ENCODE measurements around the gene FAM181A. TPM values are rescaled to one million over a fixed set of nuclear protein-coding genes. Genes with fewer than 3 reads are reported as not detected.

FAM181A gene
- total and polyA plus RNA-seq, 4 experiments from 2014 or later: not detected

GRCh38 chr14:93950948-93951634 is 23.9 kb downstream of the FAM181A start:
- ChIA-PET CTCF (ENCODE audit: partially characterized antibody) (interaction anchor here (3.1 to 39.2 kb wide), 3 partner anchors 2 to 53 kb away, joined by 10 to 1377 read pairs (median 1377); partner anchors contain the start of gene ASB2), POLR2A (ENCODE audit: partially characterized antibody) (interaction anchor here (1.1 to 15.6 kb wide), 4 partner anchors 11 to 27 kb away, joined by 3 to 469 read pairs (median 34); partner anchors contain the start of gene ASB2)
- intact Hi-C loops (cut with micrococcal nuclease): no loop called here
- H3K4me1 Mint-ChIP-seq: peaks cover 22 to 45% (median 36%) of the 10 kb centered on the region in 4 donors
- peaks cover 43% of the 10 kb centered on the region for H3K4me1 ChIP-seq (ENCODE audit: insufficient read depth, low read length)
- no peak for DNase-seq
- H3K27me3 ChIP-seq (ENCODE audit: insufficient read depth, low read length): no peaks in the 10 kb centered on the region
- no peak overlapping the region for H3K4me3 Mint-ChIP-seq
- no peaks in the 10 kb centered on the region for H3K9me3 Mint-ChIP-seq
- H3K27ac ChIP-seq (ENCODE audit: low read depth, low read length): no peak overlapping the region
- no peaks in the 10 kb centered on the region for H3K9me3 ChIP-seq (ENCODE audit: control insufficient read depth in 1 of 2, low read length in 2 of 2)
- no peaks in the 10 kb centered on the region for H3K27me3 Mint-ChIP-seq
- no peak overlapping the region for H3K4me3 ChIP-seq (ENCODE audit: low read length in 2 of 2)
- peaks cover 0 to 13% of the 10 kb centered on the region in 2 donors for H3K36me3 Mint-ChIP-seq
- no peak overlapping the region for H3K27ac Mint-ChIP-seq
- H3K36me3 ChIP-seq (ENCODE audit: insufficient read depth, low read length): peaks cover 5% of the 10 kb centered on the region

DNA sequence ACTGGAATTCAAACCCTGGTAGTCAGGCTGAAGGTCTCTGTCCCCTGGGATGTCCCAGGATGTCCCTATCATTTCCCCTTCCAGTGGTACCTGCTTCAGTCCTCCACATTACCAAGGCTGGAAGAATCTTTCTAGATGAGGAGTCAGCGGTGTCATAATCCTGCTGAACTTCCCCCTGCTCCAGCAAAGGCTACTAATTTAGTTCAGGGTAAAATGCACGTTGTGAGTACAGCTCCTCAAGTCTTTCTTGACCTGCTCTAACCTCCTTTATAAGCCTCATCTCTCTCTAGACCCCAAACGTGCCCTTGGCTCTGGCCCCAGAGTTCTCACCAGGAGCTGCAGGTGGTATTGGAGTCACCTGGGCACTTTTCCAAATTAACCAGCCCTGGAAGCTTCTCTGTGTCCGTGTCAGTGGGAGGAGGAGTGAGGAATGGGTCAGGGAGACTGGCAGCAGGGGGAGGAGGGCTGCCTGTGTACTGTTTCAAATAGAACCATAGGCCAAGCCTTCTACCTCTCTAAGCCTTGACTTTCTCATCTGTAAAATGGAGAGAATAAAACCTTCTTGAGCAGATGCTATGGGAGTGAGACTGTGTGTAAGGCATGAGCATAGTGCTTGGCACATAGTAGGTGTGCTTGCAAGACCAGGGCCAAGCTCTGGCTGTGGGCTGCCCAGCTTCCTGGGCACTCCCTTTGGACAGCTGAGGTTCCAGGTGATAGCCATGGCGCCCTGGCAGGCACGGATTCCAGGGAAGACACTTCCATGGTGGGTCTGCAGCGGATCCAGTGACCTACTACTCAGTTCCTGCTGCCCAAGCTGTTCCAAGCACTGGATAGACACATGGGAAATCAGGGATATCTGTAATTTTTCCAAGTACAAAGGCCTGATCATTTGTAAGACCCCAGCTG is 24.7 kb downstream of the FAM181A start:
- Mint-ChIP-seq H3K4me1 (peaks cover 28 to 53% (median 43%) of the 10 kb centered on the region in 4 donors), H3K27ac (peak overlapping the region in 1 of 7 donors; percentile 100), H3K27me3 (no peaks in the 10 kb centered on the region), H3K4me3 (peak overlapping the region in 3 of 8 donors; percentile 5 to 46 (median 9)), H3K9me3 (no peaks in the 10 kb centered on the region), H3K36me3 (peaks cover 0 to 10% of the 10 kb centered on the region in 2 donors)
- no peak overlapping the region for H3K4me3 ChIP-seq (ENCODE audit: low read length in 2 of 2)
- no peak overlapping the region for H3K27ac ChIP-seq (ENCODE audit: low read depth, low read length)
- no peak for DNase-seq
- ChIA-PET CTCF (ENCODE audit: partially characterized antibody) (interaction anchor here (1.3 to 39.2 kb wide), 7 partner anchors 3 to 128 kb away, joined by 4 to 1377 read pairs (median 10); partner anchors contain the start of gene ASB2), POLR2A (ENCODE audit: partially characterized antibody) (interaction anchor here (0.6 to 15.6 kb wide), 5 partner anchors 7 to 228 kb away, joined by 3 to 469 read pairs (median 21); partner anchors contain the start of gene ASB2)
- intact Hi-C loops (cut with micrococcal nuclease): no loop called here
- peaks cover 5% of the 10 kb centered on the region for H3K36me3 ChIP-seq (ENCODE audit: insufficient read depth, low read length)
- no peaks in the 10 kb centered on the region for H3K9me3 ChIP-seq (ENCODE audit: control insufficient read depth in 1 of 2, low read length in 2 of 2)
- no peaks in the 10 kb centered on the region for H3K27me3 ChIP-seq (ENCODE audit: insufficient read depth, low read length)
- peaks cover 51% of the 10 kb centered on the region for H3K4me1 ChIP-seq (ENCODE audit: insufficient read depth, low read length)

GRCh38 chr14:93952829-93953228 is 25.7 kb downstream of the FAM181A start:
- intact Hi-C loops (cut with micrococcal nuclease): no loop called here
- Histone ChIP-seq H3K4me1 (ENCODE audit: insufficient read depth, low read length) (peaks cover 61% of the 10 kb centered on the region), H3K36me3 (ENCODE audit: insufficient read depth, low read length) (peaks cover 5% of the 10 kb centered on the region), H3K9me3 (ENCODE audit: control insufficient read depth in 1 of 2, low read length in 2 of 2) (no peaks in the 10 kb centered on the region), H3K27ac (ENCODE audit: low read depth, low read length) (no peak overlapping the region), H3K4me3 (ENCODE audit: low read length in 2 of 2) (no peak overlapping the region), H3K27me3 (ENCODE audit: insufficient read depth, low read length) (no peaks in the 10 kb centered on the region)
- no peak for DNase-seq
- Mint-ChIP-seq H3K4me3 (peak overlapping the region in 2 of 8 donors; percentile 20 to 74), H3K27me3 (no peaks in the 10 kb centered on the region), H3K9me3 (no peaks in the 10 kb centered on the region), H3K27ac (peak overlapping the region in 3 of 7 donors; percentile 41 to 100 (median 48)), H3K4me1 (peaks cover 35 to 62% (median 52%) of the 10 kb centered on the region in 4 donors), H3K36me3 (peaks cover 0 to 9% of the 10 kb centered on the region in 2 donors)
- POLR2A ChIA-PET (ENCODE audit: partially characterized antibody): interaction anchor here (1.5 to 15.6 kb wide), 4 partner anchors 8 to 23 kb away, joined by 4 to 469 read pairs (median 34); partner anchors contain the start of gene ASB2
- CTCF ChIA-PET (ENCODE audit: partially characterized antibody): interaction anchor here (1.3 to 39.2 kb wide), 7 partner anchors 3 to 127 kb away, joined by 4 to 1377 read pairs (median 10); partner anchors contain the start of gene ASB2

GRCh38 chr14:93953263-93953662 is 26.1 kb downstream of the FAM181A start:
- H3K9me3 Mint-ChIP-seq: no peaks in the 10 kb centered on the region
- peaks cover 5% of the 10 kb centered on the region for H3K36me3 ChIP-seq (ENCODE audit: insufficient read depth, low read length)
- peak overlapping the region in 5 of 7 donors; percentile 41 to 100 (median 93) for H3K27ac Mint-ChIP-seq
- H3K4me1 ChIP-seq (ENCODE audit: insufficient read depth, low read length): peaks cover 65% of the 10 kb centered on the region
- H3K4me3 Mint-ChIP-seq: peak overlapping the region in 7 of 8 donors; percentile 31 to 83 (median 68)
- no peak overlapping the region for H3K4me3 ChIP-seq (ENCODE audit: low read length in 2 of 2)
- no peaks in the 10 kb centered on the region for H3K9me3 ChIP-seq (ENCODE audit: control insufficient read depth in 1 of 2, low read length in 2 of 2)
- intact Hi-C loops (cut with micrococcal nuclease): no loop called here
- H3K27me3 Mint-ChIP-seq: no peaks in the 10 kb centered on the region
- no peak overlapping the region for H3K27ac ChIP-seq (ENCODE audit: low read depth, low read length)
- H3K27me3 ChIP-seq (ENCODE audit: insufficient read depth, low read length): no peaks in the 10 kb centered on the region
- ChIA-PET POLR2A (ENCODE audit: partially characterized antibody) (interaction anchor here (1.5 to 15.6 kb wide), 4 partner anchors 8 to 23 kb away, joined by 4 to 469 read pairs (median 34); partner anchors contain the start of gene ASB2), CTCF (ENCODE audit: partially characterized antibody) (interaction anchor here (1.3 to 39.2 kb wide), 7 partner anchors 4 to 127 kb away, joined by 4 to 1377 read pairs (median 10); partner anchors contain the start of gene ASB2)
- DNase-seq: no peak
- H3K36me3 Mint-ChIP-seq: peaks cover 0 to 9% of the 10 kb centered on the region in 2 donors
- H3K4me1 Mint-ChIP-seq: peaks cover 36 to 67% (median 55%) of the 10 kb centered on the region in 4 donors

- intact Hi-C loops (cut with micrococcal nuclease): no loop called here
- DNase-seq: no peak
- peaks cover 5% of the 10 kb centered on the region for H3K36me3 ChIP-seq (ENCODE audit: insufficient read depth, low read length)
- H3K4me1 ChIP-seq (ENCODE audit: insufficient read depth, low read length): peaks cover 72% of the 10 kb centered on the region
- H3K4me1 Mint-ChIP-seq: peaks cover 41 to 73% (median 62%) of the 10 kb centered on the region in 4 donors
- CTCF ChIA-PET (ENCODE audit: partially characterized antibody): interaction anchor here (2.1 to 39.2 kb wide), 5 partner anchors 5 to 50 kb away, joined by 6 to 1377 read pairs (median 14); partner anchors contain the start of gene ASB2
- no peaks in the 10 kb centered on the region for H3K27me3 ChIP-seq (ENCODE audit: insufficient read depth, low read length)
- peaks cover 0 to 4% of the 10 kb centered on the region in 2 donors for H3K36me3 Mint-ChIP-seq
- POLR2A ChIA-PET (ENCODE audit: partially characterized antibody): interaction anchor here (1.5 to 15.6 kb wide), 4 partner anchors 9 to 22 kb away, joined by 4 to 469 read pairs (median 34); partner anchors contain the start of gene ASB2
- H3K27ac ChIP-seq (ENCODE audit: low read depth, low read length): peak overlapping the region; percentile 63
- H3K27me3 Mint-ChIP-seq: no peaks in the 10 kb centered on the region
- peak overlapping the region; percentile 42 to 100 (median 87) for H3K27ac Mint-ChIP-seq
- peak overlapping the region; percentile 36 to 83 (median 72) for H3K4me3 Mint-ChIP-seq
- H3K4me3 ChIP-seq (ENCODE audit: low read length in 2 of 2): peak overlapping the region in 1 of 2 donors; percentile 82
- H3K9me3 Mint-ChIP-seq: no peaks in the 10 kb centered on the region
- no peaks in the 10 kb centered on the region for H3K9me3 ChIP-seq (ENCODE audit: control insufficient read depth in 1 of 2, low read length in 2 of 2)
Observed at GRCh38 chr14:93953739-93954515, 26.8 kb downstream of the FAM181A start.

- peak overlapping the region; percentile 71 to 85 (median 76) for H3K4me3 Mint-ChIP-seq
- peak overlapping the region in 6 of 7 donors; percentile 89 to 100 (median 94) for H3K27ac Mint-ChIP-seq
- Histone ChIP-seq H3K36me3 (ENCODE audit: insufficient read depth, low read length) (peaks cover 5% of the 10 kb centered on the region), H3K27me3 (ENCODE audit: insufficient read depth, low read length) (no peaks in the 10 kb centered on the region), H3K27ac (ENCODE audit: low read depth, low read length) (peak overlapping the region; percentile 63), H3K9me3 (ENCODE audit: control insufficient read depth in 1 of 2, low read length in 2 of 2) (no peaks in the 10 kb centered on the region), H3K4me1 (ENCODE audit: insufficient read depth, low read length) (peaks cover 77% of the 10 kb centered on the region), H3K4me3 (ENCODE audit: low read length in 2 of 2) (peak overlapping the region in 1 of 2 donors; percentile 82)
- ChIA-PET CTCF (ENCODE audit: partially characterized antibody) (interaction anchor here (34.5 to 39.2 kb wide), 2 partner anchors 5 to 13 kb away, joined by 1377 read pairs; partner anchors contain the start of gene ASB2), POLR2A (ENCODE audit: partially characterized antibody) (interaction anchor here (1.6 to 15.6 kb wide), 5 partner anchors 10 to 47 kb away, joined by 4 to 469 read pairs (median 47); partner anchors contain the start of genes ASB2 and CCDC197)
- H3K4me1 Mint-ChIP-seq: peaks cover 47 to 79% (median 67%) of the 10 kb centered on the region in 4 donors
- DNase-seq: no peak
- no peaks in the 10 kb centered on the region for H3K27me3 Mint-ChIP-seq
- H3K9me3 Mint-ChIP-seq: peaks cover 0 to under 1% (median 0%) of the 10 kb centered on the region in 8 donors
- peaks cover 0 to 7% of the 10 kb centered on the region in 2 donors for H3K36me3 Mint-ChIP-seq
- intact Hi-C loops (cut with micrococcal nuclease): no loop called here
Observed at GRCh38 chr14:93954516-93954830, 27.3 kb downstream of the FAM181A start.
